SK-N-MC (cell line): Measurements from ENCODE around the gene CYBB.

Experiments
- EZH2 ChIP-seq: fragments of 200-600 bp; sonication (generic); IDR thresholded peaks from one replicate; pipeline ENCODE4 v1.6.1; 2017; ENCODE audit warnings: antibody characterized with exemption
- POLR2AphosphoS5 ChIP-seq: IDR thresholded peaks from 2 replicates; pipeline ENCODE4 v1.6.1; 2012; ENCODE audit warnings: mild to moderate bottlenecking, low read depth, low read length, borderline replicate concordance

DNA sequence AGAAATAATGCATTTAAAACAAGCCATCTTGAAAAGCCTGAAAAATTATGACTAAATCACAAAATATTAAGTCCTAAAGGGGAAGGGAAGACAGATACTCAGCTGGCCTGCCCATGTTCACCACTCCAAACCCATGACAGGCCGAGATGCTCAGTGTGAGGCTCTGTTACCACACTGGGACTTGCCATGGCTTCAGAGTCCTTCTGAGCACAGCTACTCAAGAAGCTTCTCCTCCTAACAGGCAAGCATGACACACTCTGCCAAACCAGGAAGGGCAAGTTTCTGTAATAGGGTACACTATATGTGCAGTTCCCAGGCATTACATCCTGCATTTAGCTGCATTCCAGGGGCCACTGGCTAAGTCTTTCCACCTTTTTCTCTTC lies 34.0 kb upstream of the CYBB start:
- no peak for TF ChIP-seq EZH2
- no peak for TF ChIP-seq POLR2AphosphoS5
